Measurements from ENCODE around the gene RNF152. TPM values are rescaled to one million over a fixed set of nuclear protein-coding genes. Genes with fewer than 3 reads are reported as not detected.

The RNF152 gene
- total RNA-seq, 1 experiment from 2014 or later, result 2.3 TPM

GRCh38 chr18:61887838-61888237, 5.0 kb downstream of the RNF152 start:
- no CpG with 5 or more reads among the region's 6 CpGs for WGBS (ENCODE audit: extremely low coverage, insufficient read length, low lambda C conversion rate)
- no peak overlapping the region for H2BK12ac ChIP-seq (ENCODE audit: insufficient read length, low read depth, low read length)
- H4K91ac ChIP-seq (ENCODE audit: insufficient read length, low read depth, low read length), result no peak overlapping the region
- Mint-ChIP-seq H3K4me1 (peaks cover 16 to 18% of the 10 kb centered on the region in 2 experiments), H3K27me3 (ENCODE audit: low read depth) (peaks cover 30% of the 10 kb centered on the region), H3K36me3 (ENCODE audit: insufficient read depth in 1 of 3, low read depth in 3 of 3) (peaks cover 0 to 6% (median 2%) of the 10 kb centered on the region in 3 experiments; a peak in 3 of 7 replicates), H3K9me3 (peaks cover 0 to 3% of the 10 kb centered on the region in 2 experiments; a peak in 2 of 5 replicates), H3K27ac (no peak overlapping the region), H3K4me3 (no peak overlapping the region)
- no peak for DNase-seq
- no peak overlapping the region for H3K9ac ChIP-seq (ENCODE audit: extremely low read depth, insufficient read length, low read length)
- no peaks in the 10 kb centered on the region for H3K79me1 ChIP-seq (ENCODE audit: insufficient read depth, low read depth, low read length, poor library complexity, severe bottlenecking)
- no peaks in the 10 kb centered on the region for H4K20me1 ChIP-seq (ENCODE audit: control insufficient read depth, insufficient read depth, insufficient read length)
- peaks cover 12% of the 10 kb centered on the region; the same call in 1 of the 2 replicates for H3K27me3 ChIP-seq (ENCODE audit: insufficient read depth, low read length)
- H3T11ph ChIP-seq (ENCODE audit: low read length), result no peak overlapping the region
- H4K5ac ChIP-seq (ENCODE audit: insufficient read length, low read depth, low read length), result no peak overlapping the region
- no peak overlapping the region for H3K18ac ChIP-seq (ENCODE audit: insufficient read length, low read depth, low read length)
- no peak overlapping the region for H4K8ac ChIP-seq (replicated peaks; ENCODE audit: insufficient read length, low read depth, low read length)
- TF ChIP-seq, protein P1, sequence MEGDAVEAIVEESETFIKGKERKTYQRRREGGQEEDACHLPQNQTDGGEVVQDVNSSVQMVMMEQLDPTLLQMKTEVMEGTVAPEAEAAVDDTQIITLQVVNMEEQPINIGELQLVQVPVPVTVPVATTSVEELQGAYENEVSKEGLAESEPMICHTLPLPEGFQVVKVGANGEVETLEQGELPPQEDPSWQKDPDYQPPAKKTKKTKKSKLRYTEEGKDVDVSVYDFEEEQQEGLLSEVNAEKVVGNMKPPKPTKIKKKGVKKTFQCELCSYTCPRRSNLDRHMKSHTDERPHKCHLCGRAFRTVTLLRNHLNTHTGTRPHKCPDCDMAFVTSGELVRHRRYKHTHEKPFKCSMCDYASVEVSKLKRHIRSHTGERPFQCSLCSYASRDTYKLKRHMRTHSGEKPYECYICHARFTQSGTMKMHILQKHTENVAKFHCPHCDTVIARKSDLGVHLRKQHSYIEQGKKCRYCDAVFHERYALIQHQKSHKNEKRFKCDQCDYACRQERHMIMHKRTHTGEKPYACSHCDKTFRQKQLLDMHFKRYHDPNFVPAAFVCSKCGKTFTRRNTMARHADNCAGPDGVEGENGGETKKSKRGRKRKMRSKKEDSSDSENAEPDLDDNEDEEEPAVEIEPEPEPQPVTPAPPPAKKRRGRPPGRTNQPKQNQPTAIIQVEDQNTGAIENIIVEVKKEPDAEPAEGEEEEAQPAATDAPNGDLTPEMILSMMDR (conservative IDR thresholded peaks at IDR 0.05), result no peak
- peaks cover 4% of the 10 kb centered on the region for H3K23me2 ChIP-seq (ENCODE audit: insufficient read length, low read depth, low read length, poor library complexity, severe bottlenecking)
- peaks cover 3% of the 10 kb centered on the region; the same call in 1 of the 2 replicates for H3K4me1 ChIP-seq (ENCODE audit: insufficient read depth, low read length)
- no peak overlapping the region for H3K4me2 ChIP-seq (ENCODE audit: insufficient read depth, insufficient read length, low read length)
- H2AFZ ChIP-seq (ENCODE audit: low read length), result no peak overlapping the region
- H3K79me2 ChIP-seq (ENCODE audit: insufficient read depth, low read length), result no peaks in the 10 kb centered on the region
- H3K4ac ChIP-seq (ENCODE audit: low read depth, low read length), result no peak overlapping the region
- no peak overlapping the region for H2BK15ac ChIP-seq (ENCODE audit: low read depth, low read length)
- H3K27ac ChIP-seq (ENCODE audit: insufficient read length, low read depth, low read length), result no peak overlapping the region
- no peaks in the 10 kb centered on the region for H3K9me3 ChIP-seq (ENCODE audit: control insufficient read depth, low read depth, low read length)
- H3K56ac ChIP-seq (ENCODE audit: insufficient read length, low read depth, low read length), result no peak overlapping the region
- no peak overlapping the region for H2BK20ac ChIP-seq (ENCODE audit: low read depth, low read length, poor library complexity, severe bottlenecking)
- no peak overlapping the region for H2AK5ac ChIP-seq (ENCODE audit: insufficient read length, low read length)
- H3K14ac ChIP-seq (ENCODE audit: insufficient read depth, low read length), result no peak overlapping the region
- H2BK5ac ChIP-seq (ENCODE audit: insufficient read length, low read length), result no peak overlapping the region
- no peak overlapping the region for H3K23ac ChIP-seq (ENCODE audit: insufficient read length, low read depth, low read length)
- no peak overlapping the region for H2BK120ac ChIP-seq (ENCODE audit: low read depth, low read length, poor library complexity, severe bottlenecking)
